ENCODE data around the gene CDK9. TPM values are rescaled to one million over a fixed set of nuclear protein-coding genes. Genes with fewer than 3 reads are reported as not detected.
"Not testable (repeated sequence)": the region's sequence is repeated elsewhere in the genome, so short reads cannot be mapped to it uniquely, and the experiment has no call there.

The CDK9 gene
- total RNA-seq, 2 donors from 2014 or later, result 37.2 to 53.3 TPM

DNA sequence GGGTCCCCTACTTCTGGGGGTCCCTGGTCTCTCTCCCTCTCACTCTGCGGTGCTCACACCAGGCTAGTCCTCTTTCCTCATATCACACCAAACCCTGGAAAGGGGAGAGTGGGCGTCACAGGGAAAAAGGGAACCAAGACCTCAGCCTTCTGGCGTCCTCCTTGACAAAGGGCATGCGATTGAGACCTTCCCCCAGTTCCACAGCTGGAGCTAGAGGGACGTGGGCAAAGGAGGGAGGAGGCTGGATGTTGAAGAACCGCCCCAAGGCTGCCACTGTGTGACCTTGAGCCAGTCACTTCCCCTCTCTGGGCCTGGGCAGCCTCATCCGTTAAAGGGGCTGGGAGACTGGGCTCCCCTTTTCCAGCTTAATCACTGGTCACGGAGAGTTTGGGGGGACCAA lies 32.2 kb upstream of the CDK9 start:
- H3K36me3 ChIP-seq, result peaks cover 9% of the 10 kb centered on the region

DNA sequence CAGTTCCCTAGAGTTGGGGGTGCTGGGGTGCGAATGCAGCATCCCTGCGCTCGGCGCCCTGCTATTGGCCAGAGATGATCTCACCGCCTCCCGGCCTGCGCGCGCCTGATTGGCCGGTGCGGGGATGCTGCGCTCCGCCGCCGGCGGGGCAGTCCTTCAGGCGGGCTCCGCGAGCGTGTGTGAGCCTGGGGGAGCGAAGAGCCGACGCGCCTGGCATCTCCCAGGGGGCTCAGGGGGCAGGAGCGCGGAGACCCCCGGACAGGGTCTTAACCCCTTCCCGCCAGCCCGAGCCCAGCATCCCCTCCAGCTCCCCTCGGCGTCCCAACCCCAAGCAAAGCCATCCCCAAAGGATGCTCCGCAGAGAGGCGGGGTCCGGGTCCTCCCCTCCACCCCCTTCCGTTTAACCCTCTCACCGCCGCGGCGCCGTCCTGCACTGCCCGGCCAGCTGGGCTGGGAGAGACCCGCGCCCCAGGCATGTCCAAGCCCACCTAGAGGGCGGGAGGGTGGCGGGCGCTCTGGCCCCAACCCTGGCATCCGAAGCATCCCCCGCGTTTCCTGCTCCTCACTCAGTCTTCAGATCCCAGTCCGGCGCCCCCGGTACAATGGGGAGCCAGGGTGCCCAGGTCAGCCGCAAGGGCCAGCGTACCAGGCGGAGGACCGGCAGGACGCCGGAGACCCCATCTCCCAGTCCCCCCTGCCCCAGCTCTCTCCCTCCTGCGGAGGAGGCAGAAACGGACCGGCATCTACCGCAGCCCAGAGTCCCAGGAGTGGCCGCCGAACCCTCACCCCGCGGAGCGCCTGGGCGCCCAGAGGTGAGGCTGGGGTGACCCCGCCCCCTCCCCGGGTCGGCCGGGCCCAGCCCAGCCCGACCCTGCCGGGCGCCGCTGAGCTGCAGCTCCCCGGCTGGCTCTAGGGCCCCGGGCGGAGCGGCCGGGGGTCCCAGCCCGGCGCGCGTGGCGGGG lies 31.5 kb upstream of the CDK9 start:
- Histone ChIP-seq H3K9me3 (no peaks in the 10 kb centered on the region), H3K27ac (no peak overlapping the region), H3K36me3 (peaks cover 8% of the 10 kb centered on the region), H3K4me3 (peak overlapping the region; percentile 17 to 39), H3K27me3 (peaks cover 2 to 10% of the 10 kb centered on the region in 2 donors), H3K4me1 (peaks cover 0 to 26% of the 10 kb centered on the region in 2 donors)
- no peak for DNase-seq (ENCODE audit: low spot score)
- TF ChIP-seq, protein P1, sequence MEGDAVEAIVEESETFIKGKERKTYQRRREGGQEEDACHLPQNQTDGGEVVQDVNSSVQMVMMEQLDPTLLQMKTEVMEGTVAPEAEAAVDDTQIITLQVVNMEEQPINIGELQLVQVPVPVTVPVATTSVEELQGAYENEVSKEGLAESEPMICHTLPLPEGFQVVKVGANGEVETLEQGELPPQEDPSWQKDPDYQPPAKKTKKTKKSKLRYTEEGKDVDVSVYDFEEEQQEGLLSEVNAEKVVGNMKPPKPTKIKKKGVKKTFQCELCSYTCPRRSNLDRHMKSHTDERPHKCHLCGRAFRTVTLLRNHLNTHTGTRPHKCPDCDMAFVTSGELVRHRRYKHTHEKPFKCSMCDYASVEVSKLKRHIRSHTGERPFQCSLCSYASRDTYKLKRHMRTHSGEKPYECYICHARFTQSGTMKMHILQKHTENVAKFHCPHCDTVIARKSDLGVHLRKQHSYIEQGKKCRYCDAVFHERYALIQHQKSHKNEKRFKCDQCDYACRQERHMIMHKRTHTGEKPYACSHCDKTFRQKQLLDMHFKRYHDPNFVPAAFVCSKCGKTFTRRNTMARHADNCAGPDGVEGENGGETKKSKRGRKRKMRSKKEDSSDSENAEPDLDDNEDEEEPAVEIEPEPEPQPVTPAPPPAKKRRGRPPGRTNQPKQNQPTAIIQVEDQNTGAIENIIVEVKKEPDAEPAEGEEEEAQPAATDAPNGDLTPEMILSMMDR (IDR thresholded peaks at IDR 0.05), result no peak

More for the DNA sequence above, 32.2 kb upstream of the CDK9 start:
- TF ChIP-seq, protein P1 (IDR thresholded peaks at IDR 0.05), result no peak
- peaks cover 2 to 10% of the 10 kb centered on the region in 2 donors for H3K27me3 ChIP-seq
- H3K4me1 ChIP-seq, result peaks cover 0 to 26% of the 10 kb centered on the region in 2 donors
- H3K9me3 ChIP-seq, result no peaks in the 10 kb centered on the region
- H3K4me3 ChIP-seq, result no peak overlapping the region
- H3K27ac ChIP-seq, result no peak overlapping the region
- no peak for DNase-seq (ENCODE audit: low spot score)

DNA sequence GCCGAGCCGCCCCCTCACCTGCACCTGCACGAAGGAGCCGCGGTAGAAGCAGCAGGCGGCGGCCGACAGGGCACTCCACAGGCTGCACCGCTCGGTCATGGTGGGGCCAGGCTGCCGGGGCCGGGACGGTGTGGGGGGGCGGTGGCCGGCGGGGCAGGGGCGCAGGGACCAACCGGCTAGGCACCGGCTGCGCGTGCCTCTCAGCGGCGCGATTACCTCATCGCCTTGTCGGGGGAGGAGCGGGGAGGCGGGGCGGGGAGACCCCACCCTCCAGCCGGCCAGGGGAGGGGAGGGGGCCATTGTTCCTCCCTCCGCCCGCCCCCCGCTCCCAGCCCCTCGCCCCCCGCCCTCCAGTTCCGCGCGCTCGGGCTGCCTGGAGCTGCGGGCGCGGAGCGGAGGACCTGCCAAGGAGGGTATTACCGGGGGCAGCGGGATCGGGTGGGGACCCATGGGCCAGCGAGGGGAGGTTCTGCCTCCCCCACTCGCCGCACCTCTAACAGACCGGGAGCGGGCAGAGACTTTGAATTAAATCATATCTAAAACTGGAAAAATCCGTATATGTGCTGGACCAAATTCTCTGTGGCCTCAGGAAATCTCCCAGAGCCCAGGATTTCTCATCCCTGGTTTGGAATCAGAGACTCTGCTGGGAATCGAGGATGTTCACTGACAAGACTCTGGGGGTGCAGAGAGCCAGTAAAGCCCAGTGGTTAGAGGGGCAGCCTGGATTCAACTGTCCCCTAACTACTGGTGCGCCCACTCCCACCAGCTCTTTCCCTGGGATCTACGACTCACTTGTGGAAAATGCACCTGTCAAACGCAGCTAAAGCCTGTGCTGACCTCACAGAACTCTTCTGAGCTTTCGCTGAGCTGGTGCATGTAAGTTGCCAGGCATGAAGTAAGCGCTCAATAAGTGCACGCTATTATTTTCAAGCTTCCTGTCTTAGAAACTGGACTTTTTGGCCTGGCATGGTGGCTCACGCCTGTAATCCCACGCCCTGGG lies 30.5 kb upstream of the CDK9 start:
- H3K9me3 ChIP-seq, result no peaks in the 10 kb centered on the region
- H3K27me3 ChIP-seq, result peaks cover 2 to 10% of the 10 kb centered on the region in 2 donors
- H3K4me3 ChIP-seq, result peak overlapping the region; percentile 17 to 39
- peak overlapping the region; percentile 1 to 56 for H3K27ac ChIP-seq
- no peaks in the 10 kb centered on the region for H3K36me3 ChIP-seq
- TF ChIP-seq, protein P1 (IDR thresholded peaks at IDR 0.05), result no peak
- H3K4me1 ChIP-seq, result peaks cover 0 to 26% of the 10 kb centered on the region in 2 donors
- no peak for DNase-seq (ENCODE audit: low spot score)

DNA sequence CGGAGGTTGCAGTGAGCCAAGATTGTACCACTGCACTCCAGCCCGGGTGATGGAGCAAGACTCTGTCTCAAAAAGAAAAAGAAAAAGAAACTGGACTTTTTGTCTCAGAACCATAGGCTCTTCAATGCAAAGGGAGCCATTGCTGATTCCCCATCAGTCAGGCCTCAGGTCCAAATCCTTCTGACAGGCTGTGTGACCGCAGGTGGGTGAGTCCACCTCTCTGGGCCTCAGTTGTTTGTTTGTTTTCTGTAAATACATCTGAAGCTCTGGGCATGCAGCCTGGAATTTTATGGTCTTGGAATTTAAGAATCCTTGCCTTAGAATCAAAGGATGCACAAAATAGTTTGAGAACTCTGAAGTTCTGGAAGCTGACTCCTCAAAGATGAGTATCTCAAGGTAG lies 29.6 kb upstream of the CDK9 start:
- Histone ChIP-seq H3K9me3 (no peaks in the 10 kb centered on the region), H3K4me3 (no peak overlapping the region), H3K36me3 (no peaks in the 10 kb centered on the region), H3K27me3 (peaks cover 2 to 10% of the 10 kb centered on the region in 2 donors), H3K4me1 (peaks cover 0 to 29% of the 10 kb centered on the region in 2 donors), H3K27ac (peak overlapping the region in 1 of 2 donors; percentile 1)
- TF ChIP-seq, protein P1 (IDR thresholded peaks at IDR 0.05), result no peak
- DNase-seq (ENCODE audit: low spot score), result no peak

DNA sequence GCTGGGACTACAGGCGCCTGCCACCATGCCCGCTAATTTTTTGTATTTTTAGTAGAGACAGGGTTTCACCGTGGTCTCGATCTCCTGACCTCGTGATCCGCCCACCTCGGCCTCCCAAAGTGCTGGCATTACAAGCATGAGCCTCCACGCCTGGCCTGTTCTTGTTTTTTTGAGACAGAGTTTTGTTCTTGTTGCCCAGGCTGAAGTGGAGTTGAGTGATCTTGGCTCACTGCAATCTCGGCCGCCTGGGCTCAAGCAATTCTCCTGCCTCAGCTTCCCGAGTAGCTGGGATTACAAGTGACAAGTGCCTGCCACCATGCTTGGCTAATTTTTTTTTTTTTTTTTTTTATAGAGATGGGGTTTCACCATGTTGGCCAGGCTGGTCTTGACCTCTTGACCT lies 29.1 kb upstream of the CDK9 start:
- DNase-seq (ENCODE audit: low spot score); H3K4me3 ChIP-seq; H3K36me3 ChIP-seq; H3K27ac ChIP-seq; H3K9me3 ChIP-seq: not testable (repeated sequence)
- peaks cover 2 to 10% of the 10 kb centered on the region in 2 donors for H3K27me3 ChIP-seq
- peaks cover 0 to 33% of the 10 kb centered on the region in 2 donors for H3K4me1 ChIP-seq

Data from right atrium auricular region (tissue), 2 donors.